Measurements from ENCODE around the gene MYLK.
"Not testable (repeated sequence)": the region's sequence is repeated elsewhere in the genome, so short reads cannot be mapped to it uniquely, and the experiment has no call there.

The MYLK gene

DNA sequence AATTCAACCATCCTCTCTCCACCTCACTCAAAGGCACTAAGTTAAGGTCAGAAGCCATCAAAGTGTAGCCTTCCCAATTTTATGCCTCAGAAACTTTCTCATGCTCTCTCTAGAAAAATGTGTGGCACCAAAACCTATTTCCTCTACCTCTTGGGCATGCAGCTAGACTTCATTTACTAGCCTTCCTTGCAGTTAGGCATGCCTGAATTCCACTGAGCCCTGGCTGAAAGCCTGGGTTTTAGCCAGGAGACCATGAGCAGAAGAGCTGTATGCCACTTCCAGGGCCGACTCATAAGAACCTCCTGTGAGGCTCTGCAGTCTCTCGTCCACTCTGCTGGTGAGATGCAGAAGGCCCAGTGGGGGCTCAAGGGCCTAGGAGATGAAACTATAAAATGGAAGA, 145.0 kb downstream of the MYLK start:
- no peak for DNase-seq

DNA sequence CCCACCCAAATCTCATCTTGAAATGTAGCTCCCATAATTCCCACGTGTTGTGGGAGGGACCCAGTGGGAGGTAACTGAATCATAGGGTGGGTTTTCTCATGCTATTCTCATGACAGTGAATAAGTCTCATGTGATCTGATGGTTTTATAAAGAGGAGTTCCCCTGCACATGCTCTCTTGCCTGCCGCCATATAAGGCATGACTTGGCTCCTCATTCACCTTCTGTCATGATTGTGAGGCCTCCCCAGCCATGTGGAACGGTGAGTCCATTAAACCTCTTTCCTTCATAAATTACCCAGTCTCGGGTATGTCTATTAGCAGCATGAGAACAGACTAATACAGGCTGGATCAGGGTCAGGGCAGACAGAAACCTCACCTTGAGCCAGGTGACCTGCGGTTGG, 145.6 kb downstream of the MYLK start:
- DNase-seq, result not testable (repeated sequence)

DNA sequence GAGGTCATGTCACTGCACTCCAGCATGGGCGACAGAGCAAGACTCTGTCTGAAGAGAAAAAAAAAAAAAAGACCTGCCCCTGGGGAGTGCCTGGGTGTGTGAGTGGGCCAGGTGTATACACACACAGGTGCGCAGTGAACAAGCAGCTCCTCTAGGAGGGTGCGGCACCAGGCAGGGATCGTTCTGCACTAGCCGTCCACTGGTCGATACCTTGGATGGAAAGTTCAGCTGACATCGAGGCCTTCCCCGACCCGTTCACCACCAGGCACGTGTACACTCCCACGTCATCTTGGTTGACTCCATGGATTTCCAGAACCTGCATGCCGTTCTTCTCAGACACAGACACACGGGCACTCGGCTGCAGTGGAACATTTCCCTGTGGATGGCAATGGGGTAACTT, 147.0 kb downstream of the MYLK start:
- DNase-seq, result no peak

DNA sequence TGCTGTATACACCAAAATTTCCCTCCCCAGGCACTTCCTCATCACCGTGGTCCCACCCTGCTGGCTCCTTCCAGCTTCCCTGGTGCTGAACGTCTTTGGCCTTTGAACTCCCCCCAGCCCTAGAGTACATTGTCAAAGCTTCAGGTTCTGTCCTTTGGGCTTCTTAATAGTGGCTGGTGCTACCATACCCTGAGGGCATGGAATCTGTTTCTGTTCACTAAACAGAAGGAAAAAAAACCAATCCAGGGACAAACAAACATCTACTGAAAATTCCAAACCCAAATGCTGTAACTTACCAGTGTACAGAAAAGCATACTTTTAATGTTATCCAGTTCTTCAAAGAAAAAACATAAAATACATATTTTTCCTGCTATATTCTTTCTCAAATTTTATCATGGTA, 148.7 kb downstream of the MYLK start:
- no peak for DNase-seq

DNA sequence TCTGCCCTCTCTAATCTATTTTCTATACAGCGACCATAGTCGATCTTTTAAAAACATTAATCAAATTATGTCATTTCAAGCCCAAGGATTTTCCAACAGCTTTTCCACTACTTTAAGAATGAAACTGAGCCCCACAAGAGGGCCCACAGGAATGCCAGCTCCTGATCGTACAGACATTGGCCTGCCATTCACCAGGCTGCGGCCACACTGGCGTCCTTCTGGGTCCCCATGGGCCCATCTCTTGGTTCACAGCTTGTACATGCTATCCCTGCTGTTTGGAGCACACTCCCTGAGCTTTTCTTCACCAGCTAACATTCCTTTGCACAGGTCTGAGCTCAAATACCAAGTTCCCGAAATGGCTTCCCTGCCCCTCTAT, 149.6 kb downstream of the MYLK start:
- DNase-seq, result no peak

DNA sequence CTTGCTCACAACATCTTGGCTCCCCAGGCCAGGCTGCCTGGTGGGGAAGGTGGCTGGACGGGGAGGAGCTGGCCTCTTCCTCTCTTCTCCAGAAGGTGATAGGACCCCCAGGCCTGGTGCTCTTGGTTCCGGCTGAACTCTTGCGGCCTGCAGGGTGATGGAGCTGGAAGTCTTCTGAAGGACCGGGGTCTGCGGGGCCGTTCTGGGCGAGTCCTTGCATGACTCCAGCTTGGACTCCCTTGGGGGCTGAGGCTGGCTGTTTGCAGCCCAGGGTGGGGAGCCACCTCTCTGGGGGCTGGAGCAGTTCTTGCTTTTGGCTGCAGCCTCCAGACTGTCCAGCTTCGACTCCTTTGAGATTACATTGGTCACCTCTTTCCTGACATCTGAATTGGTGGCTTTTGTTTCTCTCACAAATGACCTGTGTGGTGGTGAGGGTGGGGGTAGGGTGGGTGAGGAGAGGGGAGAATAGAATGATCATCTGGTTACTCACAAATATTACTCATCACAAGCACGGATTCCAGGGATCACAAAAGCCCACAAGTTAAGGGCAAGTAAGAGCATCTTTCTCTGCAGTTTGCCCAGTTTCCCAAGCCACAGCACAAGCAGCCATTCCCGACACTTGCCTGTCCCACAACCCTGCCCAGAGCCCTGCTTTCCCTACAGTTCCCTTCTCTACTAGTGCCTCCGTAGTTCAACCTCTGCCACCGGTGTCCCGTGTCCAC, 150.2 kb downstream of the MYLK start:
- DNase-seq, result no peak

DNA sequence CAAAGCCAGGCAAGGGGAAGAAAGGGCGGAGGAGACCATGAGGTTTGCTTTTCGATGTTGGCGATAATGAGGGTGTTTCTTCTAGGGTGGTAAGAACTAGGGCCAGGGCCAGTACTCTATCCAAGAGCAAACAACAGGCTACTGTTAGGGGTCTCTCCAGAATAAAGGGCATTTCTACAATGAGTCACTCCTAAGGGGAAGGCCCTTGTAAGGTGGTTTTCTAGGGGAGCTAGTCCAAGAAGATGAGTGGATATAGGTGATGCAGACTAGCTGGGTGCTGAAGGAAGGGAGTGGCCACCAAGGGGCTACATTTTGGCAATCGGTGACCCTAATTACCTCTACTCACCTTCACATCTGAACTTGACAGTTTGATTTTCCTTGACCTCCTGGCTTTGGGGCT, 150.8 kb downstream of the MYLK start:
- no peak for DNase-seq

DNA sequence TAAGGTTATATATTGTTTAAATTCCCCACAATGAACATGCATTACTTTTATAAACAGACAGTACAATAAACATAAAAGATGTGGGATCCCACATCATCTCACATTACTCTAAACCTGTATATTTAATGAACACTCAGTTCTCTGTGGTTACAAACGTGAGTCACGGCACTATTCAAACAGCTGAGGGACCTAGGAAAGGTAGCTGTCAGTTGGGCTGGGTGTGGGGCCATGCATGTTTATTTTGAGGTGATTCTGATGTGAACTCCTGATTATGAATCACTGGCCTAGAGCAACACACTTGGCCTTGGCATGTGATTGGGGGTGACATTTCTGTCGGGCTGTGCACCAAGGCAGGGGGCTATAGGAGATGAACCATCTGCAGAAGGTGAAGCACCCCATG, 151.7 kb downstream of the MYLK start:
- DNase-seq, result no peak

DNA sequence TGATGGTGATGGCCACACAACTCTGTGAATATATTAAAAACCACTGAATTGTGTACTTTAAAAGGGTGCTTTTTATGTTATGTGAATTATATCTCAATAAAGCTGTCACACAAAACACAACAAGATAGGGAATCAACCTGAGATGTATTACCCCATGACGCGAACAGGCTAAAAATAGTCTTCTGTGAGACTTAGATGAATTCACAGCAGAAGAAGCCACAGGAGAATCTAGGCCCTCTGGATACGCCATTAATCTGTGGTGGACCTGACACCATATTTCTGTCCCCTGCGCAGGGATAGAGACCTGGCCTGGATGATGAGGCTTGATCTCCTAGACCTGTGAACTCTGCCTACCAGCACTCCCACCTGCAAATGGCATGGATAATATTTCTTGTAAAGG, 153.3 kb downstream of the MYLK start:
- DNase-seq, result no peak

DNA sequence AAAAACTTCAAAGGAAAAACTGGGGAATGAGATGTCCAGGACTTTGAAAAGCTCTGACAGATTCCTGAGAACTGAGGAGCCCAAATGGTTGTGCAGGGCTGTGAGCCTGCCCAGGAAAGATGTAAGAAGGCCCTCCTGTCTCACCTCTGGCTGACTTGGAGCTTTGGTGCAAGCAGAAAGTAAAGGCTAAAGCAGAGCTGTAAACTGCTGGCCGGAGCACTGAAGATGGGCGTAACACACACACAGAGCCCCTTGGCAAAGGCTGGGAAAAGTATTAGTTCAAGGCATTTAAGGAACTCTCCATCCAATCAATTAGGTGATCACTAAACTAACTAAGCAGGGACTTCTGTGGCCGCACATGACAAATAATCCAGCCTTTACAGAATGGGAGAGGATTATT, 155.1 kb downstream of the MYLK start:
- no peak for DNase-seq

DNA sequence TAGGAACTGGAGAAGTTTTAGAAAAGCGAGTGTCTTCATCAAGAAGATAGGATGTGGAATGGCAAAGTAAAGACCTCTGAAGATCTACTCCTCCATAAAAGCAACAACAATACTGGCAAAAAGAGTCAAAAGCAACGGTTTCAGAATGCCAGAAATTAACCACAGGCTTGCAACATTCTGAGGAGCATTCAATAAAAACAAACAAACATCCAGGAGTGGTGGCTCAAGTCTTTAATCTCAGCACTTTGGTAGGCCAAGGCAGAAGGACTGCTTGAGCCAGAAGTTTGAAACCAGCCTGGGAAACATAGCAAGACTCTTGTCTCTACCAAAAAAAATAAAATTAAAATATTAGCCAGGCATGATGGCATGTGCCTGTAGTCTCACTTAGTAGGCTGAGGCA, 156.1 kb downstream of the MYLK start:
- no peak for DNase-seq

DNA sequence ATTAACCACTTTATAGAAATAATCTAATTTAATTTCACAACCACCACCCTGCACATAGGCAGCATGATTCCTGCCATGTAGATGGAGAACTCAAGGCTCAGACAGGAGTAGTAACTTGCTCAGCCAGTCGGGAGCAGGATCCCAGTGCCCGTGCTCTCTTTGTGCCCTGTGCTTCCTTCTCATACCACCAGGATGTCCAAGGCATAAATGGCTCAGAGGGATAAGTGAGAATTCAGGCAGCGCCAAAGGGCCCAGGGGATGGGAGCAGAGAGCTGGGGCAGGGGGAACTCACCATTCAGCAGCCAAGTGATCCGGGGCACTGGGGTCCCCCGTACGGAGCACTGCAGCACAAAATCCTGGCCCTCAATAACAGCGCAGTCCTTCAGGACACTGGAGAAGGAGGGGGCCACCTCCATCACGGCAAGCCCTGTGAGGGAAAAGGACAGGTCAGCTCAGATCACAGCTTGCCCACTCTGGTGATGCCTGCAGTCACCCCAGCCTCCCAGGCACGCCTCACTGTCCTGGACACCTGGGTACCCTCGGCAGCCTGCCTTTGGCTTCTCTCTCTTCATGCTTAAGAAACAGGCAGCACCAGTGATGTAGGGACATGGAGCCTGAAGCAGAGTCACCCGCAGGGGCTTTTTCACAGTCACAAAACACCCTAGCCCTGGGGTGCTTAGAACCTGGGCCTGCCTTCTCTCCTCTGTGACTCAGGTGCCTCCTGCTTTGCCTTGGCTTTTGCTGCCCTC, 158.3 kb downstream of the MYLK start:
- DNase-seq, result no peak

DNA sequence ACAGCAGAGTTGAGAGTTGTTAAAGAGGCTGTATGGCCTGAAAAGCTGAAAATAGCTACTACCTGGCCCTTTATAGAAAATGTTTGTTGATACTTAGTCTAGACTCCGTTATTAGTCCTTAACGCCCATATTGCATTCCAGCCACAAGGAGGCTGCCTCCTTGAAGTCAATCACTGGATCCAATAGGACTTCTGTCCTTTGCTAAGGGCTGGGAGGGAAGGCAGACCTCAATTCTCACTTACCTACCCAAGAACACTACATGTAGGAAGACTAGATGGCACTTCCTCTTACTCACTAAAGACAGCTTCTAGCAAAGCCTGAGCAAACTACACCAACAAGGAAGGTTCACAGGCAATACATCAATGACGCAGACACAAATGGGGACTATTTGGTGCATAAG, 159.8 kb downstream of the MYLK start:
- no peak for DNase-seq

DNA sequence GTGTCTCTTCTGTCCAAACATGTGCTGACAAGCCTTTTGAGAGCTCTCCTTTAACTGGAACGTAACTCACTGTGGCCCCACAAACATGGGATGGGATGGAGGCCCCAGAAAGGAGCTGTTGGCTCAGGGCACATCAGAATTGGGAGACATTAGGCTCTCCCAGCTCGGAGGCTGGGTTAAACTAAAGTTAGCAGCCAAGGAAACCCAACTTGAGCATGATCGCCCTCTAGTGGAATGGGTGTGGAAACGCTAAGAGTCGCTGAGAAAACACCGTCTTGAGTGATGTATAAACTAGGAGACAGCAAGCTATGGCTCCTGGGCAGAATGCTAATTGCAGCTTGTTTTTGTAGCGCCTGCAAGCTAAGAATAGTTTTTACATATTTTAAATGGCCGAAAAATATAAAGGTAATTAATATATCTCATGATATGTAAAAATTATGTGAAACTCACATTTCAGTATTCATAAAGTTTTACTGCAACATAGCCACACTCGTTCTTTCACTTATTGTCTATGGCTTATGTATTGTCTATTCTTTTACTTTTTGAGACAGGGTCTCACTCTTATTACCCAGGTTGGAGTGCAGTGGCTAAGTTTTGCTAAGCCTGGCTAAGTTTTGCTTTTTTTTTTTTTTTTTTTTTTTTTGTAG, 160.5 kb downstream of the MYLK start:
- peak; percentile 52 for DNase-seq

DNA sequence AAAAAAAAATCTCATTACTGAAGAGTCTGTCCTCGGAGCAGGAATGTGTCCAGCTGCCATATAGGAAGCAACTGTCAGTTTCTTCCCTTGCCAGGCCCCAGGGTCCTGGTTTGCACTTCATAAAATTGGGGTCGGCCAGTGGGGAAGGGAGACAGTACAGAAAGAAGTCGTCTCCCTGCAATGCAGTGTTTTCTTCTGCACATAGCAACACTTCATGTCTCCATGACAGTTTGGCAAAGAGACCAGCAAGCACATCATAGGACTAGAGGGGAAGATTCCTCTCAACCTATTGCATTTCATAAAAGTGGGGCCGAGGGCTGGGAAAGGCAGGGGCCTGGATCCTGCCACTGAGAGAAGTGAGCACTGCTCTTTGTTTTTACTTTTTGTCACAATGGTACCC, 161.1 kb downstream of the MYLK start:
- DNase-seq, result no peak

DNA sequence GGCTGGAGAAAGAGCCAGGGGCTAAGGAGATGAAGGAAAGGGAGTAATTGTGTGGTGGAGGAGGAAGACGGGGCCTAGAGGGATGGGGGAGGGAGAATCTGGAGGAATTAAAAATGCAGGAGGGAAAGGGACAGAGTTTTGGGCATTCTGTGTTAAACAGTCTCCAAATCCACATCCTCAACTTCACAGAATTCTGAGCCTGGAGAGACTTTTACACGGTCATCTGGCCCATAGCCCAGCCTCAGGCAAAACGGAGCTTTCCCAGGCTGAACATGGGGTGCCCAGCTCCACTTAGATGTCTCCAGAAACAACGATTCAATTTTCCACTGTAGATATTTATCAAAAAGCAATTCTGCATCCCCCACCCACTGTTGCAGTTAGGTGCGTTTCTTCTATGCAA, 161.7 kb downstream of the MYLK start:
- DNase-seq, result no peak

DNA sequence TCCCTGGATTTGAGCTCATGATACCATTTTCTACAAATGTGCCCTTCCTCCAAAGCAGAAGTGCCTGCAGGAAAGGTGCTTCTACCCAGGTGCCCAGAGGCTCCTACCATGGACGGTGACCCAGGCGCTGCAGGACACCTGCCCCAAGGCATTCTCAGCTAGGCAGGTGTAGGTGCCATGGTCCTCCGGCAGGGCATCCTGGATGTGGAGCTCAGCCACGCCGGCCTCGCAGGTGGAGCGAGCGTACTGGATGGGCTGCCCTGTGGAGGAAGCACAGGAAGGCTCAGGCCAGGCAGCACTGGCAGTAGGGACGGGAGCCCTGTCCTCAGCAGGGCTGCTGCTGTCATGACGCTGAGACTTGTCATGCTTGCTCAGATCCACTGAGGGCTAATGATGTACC, 162.1 kb downstream of the MYLK start:
- no peak for DNase-seq

DNA sequence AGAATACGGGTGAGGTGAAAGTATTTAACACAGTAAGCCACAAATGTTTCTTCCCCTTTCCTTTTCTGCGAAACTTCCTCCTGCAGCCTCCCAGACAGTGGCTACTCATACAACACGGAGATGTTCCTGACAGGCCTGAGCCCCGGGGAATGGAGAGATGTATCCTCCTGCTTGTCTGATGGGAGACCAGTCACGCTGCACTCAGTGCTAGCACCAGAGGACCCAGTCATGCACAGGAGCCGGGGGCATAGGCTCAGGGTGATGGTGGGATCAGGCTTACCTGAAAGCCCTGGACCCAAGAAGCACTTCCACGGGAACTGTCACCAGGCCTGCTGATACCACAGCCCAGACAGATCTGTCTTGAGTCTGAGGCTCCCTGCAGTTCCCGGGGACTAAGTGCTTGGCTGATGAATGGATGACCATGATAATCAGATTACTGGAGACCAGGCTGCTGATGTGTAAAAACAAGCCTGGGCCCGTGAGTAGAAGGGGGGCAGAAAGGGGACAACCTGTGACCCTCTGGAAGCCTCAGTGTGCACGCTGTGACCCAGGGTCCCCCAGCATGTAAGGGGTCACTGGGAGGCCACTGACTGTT, 162.9 kb downstream of the MYLK start:
- DNase-seq, result not testable (repeated sequence)

DNA sequence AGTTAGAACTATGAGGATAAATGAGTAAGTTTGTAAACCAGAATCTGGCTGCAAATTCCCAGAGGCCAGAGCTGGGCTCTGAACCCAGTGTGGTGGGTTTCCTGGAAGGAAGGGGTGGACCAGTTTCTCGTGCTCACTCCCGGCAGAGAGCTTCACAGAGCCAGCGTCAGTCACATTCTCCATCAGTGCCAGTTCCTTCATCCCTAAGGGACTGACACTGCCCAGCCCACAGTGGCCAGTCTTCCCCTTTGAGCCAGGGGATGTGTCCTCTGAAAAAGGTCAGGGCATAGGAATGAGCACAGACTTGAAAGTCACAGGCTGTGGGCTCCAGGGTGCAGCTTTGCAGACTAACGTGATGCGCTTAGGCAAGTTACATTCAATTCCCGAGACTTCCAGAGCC, 163.5 kb downstream of the MYLK start:
- no peak for DNase-seq

DNA sequence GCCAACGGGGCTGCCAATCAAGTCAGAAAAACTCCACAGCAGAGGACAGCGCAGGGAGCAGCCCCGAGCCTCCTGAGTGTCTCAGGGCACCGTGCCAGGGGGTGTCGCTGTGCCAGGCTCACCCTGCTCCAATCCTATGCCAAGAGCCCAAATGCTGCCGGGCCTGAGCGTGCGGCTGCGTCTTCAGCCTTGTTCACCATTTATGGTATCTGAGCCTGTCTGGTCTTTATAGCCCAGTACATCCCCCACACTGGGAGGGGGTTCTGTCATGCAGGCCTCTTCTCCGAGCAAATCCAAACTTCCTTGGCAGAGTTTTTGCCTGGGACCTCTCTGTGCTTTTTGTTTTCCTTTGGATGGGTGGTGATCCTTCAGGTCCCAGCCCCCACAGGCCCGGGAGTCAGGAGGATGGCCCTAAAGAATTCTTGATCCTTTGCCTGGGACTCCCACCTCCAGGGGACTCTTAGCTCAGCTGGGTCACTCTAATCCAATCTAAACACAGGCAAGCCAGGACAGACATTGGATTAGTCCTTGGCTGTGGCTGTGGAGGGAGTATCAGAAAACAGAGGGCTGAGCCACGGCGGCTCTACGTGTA, 164.2 kb downstream of the MYLK start:
- no peak for DNase-seq

DNA sequence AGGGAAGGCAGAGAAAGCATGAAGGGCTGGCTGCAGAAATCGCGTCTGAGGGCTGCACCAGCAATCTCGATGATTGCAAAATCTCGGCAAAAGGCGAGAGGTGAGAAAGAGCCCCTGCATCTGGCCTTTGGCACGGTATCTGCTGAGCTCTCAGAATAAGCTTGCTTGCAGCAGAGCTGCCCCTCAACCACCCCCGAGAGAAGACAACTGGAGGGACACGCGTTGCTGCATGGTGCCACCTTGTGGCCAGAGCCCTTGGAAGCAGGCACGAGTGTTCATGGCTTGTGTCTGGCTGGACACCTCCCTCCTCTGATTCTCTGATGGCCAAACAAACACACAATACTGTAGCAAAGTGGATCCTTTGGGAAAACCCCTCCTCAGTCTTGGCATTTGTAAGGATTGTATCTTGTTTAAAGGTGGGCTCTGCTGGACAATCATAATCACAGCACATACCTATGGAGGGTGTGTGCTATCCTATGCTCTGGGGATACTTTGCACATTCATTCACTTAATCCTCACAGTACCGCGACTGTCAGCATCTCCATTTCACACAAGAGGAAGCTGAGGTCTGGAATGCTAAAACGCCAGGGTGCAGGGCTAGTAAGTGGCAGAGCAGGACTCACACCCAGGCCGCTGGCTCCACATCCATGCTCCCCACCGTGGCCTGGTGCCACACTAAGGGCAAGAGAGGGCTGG, 164.9 kb downstream of the MYLK start:
- DNase-seq, result peak; percentile 69

DNA sequence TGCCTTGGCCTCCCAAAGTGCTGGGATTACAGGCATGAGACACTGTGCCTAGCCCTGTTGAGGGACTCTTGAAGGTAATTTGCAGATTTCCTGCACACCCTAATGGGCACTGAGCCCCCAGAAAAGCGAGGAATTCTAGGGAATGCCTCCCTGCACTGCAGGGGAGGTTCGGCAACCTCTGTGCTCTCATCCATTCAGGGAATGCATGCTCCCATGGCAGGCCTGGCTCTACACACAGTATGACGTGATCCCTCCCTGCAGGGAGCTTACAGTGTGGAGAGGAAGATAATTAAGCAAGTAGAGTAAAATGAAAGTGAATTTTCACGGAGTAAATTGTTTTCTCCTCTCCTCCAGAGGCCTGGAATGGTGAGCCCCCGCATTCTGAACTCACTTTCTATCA, 166.0 kb downstream of the MYLK start:
- no peak for DNase-seq

DNA sequence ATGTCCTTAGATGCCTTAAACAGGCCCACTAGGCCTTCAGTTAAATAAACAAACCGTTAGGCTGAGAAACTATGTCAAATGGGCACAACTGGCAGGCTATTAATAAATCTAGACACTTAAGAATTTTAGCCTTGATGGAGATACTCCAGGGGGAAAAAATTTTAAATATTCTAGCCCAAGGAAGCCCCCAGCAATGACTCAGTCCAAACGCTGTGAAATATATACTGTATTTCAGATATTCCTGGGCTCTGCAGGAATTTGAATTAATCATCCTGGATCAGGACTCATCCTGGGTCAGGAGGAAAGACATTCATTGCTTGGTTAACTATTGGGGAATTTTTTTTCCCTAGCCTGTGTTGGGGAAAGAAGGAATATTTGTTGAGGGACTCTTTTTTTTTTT, 166.7 kb downstream of the MYLK start:
- DNase-seq, result not testable (repeated sequence)

Measured in stimulated activated CD8-positive, alpha-beta memory T cell treated with anti-CD3 and anti-CD28 coated beads, Interleukin-4, amount 100 ng/mL, for 48 hours (primary cell).